Ecto neural progenitor cell (in vitro differentiated cells): ENCODE measurements around the gene MGAT3.

Experiments
- DNase-seq: peaks from one replicate; pipeline ENCODE4 v3.0.0-alpha.2; 2018; ENCODE audit warnings: low spot score

Gene MGAT3

GRCh38 chr22:39429186-39429585 is 27.6 kb upstream of the MGAT3 start:
- no peak for DNase-seq

- no peak for DNase-seq
Measured at GRCh38 chr22:39429916-39430575, 26.8 kb upstream of the MGAT3 start.

DNA sequence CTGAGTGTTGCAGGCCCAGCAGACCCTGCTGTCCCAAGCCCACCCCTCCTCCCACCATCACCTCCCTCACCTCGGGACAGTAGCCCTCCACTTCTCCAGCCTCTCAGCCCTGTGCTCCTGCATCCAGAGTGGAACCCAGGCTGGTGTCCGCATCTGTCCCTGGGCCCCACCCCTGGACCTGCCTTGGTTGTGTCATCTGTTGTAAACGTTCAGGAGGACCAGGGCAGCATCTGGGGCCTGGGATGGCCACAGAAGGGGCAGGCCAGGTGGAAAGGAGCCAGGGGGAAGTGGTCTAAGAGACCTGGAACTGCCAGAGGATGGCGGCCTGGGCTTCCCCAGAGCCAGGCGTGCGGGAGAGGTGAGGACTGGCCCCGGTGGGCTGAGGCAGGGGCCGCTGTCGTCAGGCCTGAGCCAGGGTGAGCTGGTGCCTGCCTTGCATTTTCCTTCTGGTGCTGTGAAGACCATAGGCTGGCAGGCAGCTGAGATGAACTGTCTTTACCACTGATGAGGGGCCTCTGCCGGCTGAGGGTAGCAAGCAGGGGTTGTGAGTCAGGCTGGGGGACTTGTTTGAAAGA is 26.1 kb upstream of the MGAT3 start:
- DNase-seq, result no peak

GRCh38 chr22:39431216-39431801 is 25.5 kb upstream of the MGAT3 start:
- no peak for DNase-seq

DNA sequence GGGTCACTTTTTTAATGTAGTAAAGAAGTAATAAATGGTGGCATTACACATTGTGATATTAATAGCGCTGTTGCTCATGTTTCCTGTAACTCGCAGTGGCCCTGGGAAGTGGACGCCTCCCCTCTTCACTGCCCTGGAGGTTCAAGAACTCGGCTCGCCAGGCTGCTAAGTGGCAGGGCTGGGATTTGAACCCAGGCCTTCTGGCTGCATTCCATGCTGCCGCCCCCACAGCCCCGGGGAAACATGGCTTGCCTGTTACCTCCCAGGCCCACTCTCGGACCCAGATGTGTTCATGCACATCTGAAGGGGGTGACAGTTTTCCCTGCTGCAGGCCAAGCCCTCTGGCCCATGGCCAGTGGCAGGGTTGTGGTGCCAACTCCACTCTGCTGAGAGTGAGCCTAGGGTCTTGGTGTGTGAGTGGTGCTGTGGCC is 25.0 kb upstream of the MGAT3 start:
- DNase-seq, result no peak

GRCh38 chr22:39432361-39432811 is 24.4 kb upstream of the MGAT3 start:
- DNase-seq, result no peak

DNA sequence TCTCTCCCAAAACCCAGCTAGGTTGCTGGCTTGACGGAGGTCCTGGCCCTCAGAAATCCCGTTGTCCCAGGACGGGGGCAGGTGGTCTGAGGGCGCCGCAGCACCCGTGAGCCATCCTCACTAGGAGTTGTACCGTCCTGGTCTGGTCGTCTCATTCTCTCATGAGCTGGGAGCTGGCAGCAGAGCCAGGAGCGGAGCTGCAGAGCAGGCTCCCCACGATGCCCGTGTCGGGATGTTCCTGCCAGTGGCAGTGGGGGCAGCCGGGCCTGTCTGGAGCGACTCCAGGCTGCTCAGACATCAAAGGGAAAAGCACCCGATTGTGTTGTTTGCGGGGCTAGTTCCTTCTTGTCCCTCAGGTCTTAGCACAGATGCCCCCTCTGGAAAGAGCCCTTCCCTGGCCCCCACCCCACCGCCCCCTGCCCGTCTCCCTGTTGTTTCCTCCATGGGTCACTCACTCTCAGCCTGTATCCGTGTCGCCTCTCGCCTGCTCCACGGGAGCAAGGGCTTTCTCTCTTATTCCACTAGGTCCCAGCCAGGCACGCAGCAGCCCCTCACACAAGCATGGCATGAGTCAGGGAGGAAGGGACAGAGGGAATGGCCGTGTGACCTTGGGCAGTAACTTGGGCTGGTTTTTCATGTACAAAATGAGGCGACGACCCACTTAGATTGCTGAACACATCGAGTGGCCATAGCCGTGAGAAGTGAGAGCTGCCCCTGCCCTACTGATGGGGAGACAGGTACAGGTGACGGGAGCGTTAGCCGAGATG is 23.2 kb upstream of the MGAT3 start:
- no peak for DNase-seq

DNA sequence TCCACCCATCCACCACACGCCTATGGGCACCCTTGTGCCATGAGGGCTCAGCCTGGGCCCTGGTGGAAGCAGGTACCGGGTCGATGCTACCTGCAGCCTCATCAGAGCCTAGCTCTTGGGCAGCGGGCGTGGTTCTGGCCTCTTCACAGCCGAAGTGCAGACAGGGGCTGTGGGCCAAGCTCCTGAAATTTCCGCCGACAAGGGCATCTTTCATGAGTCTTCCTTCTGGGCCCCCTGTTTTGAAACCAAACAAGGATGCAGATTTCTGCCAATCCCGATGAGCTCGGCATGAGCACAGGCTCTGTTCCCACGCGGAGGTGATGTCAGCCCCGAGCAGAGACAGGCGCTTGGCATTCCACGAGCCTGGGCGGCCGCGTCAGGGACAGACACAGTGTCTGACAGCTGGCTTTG is 22.6 kb upstream of the MGAT3 start:
- DNase-seq, result no peak

DNA sequence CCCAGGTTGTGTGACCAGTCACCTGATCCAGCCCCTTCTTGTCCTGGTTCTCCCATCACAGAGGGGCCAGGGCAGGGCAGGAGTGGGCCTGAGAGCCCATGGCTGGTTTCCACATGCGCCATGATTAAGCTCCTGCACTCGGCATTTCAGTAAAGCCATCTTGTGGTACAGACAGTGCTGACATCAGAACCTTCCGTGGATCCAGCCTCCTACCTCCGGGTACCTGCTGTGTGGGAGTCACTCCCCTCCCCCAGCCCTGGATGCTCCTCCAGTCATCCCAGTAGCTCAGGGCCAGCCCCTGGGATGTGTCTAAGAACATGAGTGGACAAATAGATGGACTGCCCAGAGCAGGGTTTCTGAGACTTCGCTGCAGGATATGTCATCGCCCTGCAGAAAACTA is 22.1 kb upstream of the MGAT3 start:
- DNase-seq, result no peak

DNA sequence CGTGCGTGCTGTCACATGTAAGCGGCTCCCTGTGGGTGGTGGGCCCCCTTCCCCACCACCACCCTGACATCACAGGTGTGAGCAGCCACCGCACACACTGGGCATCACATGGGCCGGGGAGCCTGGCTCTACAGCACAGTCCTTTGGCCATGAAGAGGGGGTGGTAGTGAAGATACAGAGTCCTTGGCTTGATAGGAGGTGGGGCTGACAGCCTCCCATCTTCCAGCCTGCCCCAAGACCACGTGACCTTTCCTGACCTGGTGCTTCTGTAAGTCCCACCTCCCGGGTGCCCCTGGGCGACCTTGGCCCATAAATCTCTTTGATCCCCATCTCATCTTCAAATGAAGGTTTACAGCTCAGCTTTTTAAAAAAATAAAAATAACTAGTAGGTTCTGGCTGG is 21.2 kb upstream of the MGAT3 start:
- DNase-seq, result no peak

DNA sequence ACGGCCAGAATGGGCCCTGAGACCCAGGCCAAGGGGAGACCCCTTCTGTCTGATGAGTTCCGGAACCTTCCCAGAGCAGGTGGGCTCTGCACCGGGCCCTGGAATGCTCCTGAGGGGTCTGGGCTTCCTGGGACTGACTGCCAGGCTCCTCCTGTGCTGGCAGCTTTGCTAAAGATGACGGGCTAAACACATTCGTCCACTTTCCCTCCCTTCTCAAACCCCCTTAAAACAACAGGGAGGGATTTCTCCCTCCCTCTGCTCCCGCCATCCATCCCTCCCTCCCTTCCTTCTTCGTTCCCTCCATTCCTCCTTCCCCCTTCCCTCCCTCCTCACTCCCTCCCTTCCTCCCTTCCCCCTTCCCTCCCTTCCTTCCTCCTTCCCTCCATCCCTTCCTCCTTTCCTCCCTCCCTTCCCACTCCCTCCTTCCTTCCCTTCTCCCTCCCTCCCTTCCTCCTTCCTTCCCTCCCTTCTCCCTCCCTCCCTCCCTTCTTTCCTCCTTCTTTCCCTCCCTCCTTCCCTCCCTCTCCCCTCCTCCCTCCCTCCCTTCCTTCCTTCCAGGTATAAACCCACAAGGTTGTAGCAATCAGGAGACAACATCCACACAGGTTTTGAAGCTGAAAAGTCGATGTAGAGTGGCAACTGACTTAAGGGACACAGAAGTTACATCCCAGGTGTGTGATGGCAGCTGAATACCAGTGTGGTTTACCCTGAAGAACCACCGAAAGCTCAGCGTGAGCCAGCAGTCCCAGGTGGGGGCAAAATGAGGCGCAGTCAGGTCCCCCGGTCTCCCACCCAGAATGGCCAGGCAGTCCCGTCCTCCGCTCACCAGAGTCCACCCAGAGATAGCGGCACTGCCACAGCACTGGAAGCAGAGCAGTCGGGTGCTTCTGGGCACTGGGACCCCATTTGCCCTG is 18.8 kb upstream of the MGAT3 start:
- DNase-seq, result no peak

DNA sequence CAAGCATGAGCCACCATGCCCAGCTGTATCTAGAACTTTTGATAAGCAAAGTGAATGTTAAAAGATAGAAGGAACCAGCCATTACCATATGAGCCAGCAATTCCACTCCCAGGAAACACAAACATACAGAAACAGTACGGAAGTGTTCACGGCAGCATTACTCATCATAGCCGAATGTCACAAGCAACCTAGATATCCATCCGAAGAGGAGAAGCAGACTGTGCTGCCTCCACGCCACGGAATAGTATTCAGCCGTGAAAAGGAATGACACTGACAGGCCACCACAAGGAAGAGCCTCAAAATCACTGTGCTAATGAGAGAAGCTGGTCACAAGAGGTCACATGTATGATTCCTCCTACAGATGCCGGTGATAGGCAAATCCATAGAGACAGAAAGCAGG is 17.6 kb upstream of the MGAT3 start:
- DNase-seq, result no peak

- no peak for DNase-seq
Measured at GRCh38 chr22:39443398-39443797, 13.4 kb upstream of the MGAT3 start.

- no peak for DNase-seq
Measured at GRCh38 chr22:39444247-39444800, 12.5 kb upstream of the MGAT3 start.

DNA sequence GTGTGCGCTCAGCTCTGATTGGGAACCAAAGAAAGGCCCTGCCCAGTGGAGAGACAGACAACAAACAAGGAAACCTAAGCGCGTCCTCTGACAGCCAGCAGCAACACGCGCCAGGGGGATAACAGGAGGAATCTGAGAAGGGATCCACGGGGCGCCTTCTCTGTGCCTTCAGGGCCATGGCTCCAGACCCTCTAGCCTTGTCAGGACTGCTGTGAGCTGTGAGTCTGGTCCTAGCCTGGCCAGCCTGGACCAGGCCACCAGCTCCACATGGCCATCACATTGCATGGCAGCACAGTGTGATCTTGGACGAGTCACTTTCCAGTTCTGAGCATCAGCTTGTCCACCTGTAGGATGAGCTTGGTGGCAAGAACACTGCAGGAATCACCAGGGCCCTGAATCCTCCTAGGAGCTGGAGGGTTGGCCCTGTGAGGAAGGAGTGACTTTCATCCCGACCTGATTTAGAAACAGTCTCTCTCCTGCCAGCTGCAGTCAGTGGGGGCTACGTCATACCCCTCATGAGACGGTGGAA is 11.8 kb upstream of the MGAT3 start:
- DNase-seq, result no peak

DNA sequence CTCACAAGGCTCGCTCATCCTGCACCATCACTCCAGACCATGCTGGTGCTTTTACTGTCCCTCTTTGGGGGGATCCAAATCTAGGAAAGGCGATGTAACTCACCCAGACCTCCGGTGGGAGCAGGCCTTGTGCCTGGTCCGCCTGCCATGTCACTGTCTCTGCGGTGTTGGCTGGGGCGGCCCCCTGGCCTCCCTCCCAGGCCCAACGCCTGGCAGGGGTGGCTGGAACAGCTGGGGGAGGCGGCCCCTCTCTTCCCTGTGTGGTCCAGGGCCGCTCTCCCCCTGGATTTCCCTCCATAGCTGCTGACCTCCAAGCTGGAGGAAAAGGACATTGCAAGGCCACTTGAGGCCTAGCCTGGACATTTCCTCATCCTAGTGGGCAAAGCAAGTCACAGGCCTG is 11.1 kb upstream of the MGAT3 start:
- no peak for DNase-seq

GRCh38 chr22:39446239-39446721 is 10.5 kb upstream of the MGAT3 start:
- DNase-seq, result no peak

- DNase-seq, result no peak
Measured at GRCh38 chr22:39448205-39449054, 8.4 kb upstream of the MGAT3 start.

GRCh38 chr22:39449708-39450107 is 7.1 kb upstream of the MGAT3 start:
- no peak for DNase-seq

DNA sequence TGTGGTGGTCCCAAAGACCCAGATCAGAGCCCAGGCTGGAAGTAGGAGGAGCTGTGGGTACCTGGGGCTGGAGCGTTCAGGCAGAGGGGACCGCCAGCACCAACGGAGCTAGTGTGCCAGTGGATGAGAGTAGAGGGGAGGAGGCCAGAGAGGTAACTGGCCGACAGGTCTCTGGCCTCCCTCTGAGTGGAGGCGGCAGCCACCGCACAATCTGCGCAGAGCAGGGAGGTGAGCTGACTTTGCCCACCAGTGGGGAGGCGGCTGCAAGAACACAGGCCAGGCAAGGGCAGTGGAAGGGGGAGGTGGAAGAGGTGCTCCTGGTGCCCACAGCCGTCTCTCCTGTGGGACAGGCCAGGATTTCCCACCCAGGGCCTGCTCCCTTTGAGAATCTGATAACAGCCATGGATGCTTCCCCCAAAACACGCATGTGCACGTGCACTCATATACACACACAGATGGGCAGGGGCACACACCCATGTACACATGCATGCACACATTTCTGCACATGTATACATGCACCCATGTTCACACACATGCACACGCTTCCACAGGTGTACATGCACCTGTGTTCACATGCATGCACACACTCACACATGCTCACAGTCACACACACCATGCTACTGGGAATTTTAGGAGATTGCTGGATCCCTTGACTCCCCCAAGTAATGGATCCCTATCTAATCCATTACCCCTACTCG is 6.4 kb upstream of the MGAT3 start:
- no peak for DNase-seq
